Caco-2 (cell line): Measurements from ENCODE around the gene ADD1. TPM values are rescaled to one million over a fixed set of nuclear protein-coding genes. Genes with fewer than 3 reads are reported as not detected.

Experiments
- BruUV-seq: library from RNA; stranded (reverse); fragments of 400-500 nt; replicated peaks from 2 replicates; lab custom pipeline; 2021; lab: Mats Ljungman, UMichigan
- CTCF ChIA-PET: fragments of 300-600 bp; sonication (Branson Sonifier 250); formaldehyde crosslinking; loops from one replicate; lab custom pipeline; 2022; ENCODE audit warnings: antibody characterized with exemption; lab: Charles Lee
- POLR2A ChIA-PET: fragments of 300-600 bp; sonication (Branson Sonifier 250); formaldehyde crosslinking; loops from one replicate; lab custom pipeline; 2022; ENCODE audit warnings: antibody characterized with exemption; lab: Charles Lee
- DNase-seq, 2 experiments: peaks; one replicate each; pipeline versions ENCODE4 v3.0.0 to v3.0.0-alpha.2; 2020 to 2022
- H3K27me3 ChIP-seq: replicated peaks from 2 replicates; pipeline ENCODE4 v1.6.0; 2011; ENCODE audit warnings: low read length; ENCODE audit not compliant: control insufficient read depth, insufficient read depth
- H3K36me3 ChIP-seq: 2 replicates; pipeline ENCODE4 v1.5.1; 2011; ENCODE audit warnings: low read length; ENCODE audit not compliant: control insufficient read depth, insufficient read depth
- H3K4me1 ChIP-seq: fragments of 250-450 bp; sonication (Bioruptor Pico); 2 replicates; pipeline ENCODE4 v1.5.1; 2020; ENCODE audit warnings: mild to moderate bottlenecking
- H3K4me3 ChIP-seq: 2 replicates; pipeline ENCODE4 v1.5.1; 2011; ENCODE audit warnings: low read depth, mild to moderate bottlenecking, control low read depth, low read length
- H3K9me3 ChIP-seq: fragments of 250-450 bp; sonication (Bioruptor Pico); 2 replicates; pipeline ENCODE4 v1.5.1; 2020; ENCODE audit warnings: mild to moderate bottlenecking, moderate library complexity
- H3K27ac Mint-ChIP-seq: one replicate; pipeline ENCODE4 v1.8.0; 2022; ENCODE audit warnings: mixed read lengths; ENCODE audit not compliant: unreplicated experiment
- H3K27me3 Mint-ChIP-seq: one replicate; pipeline ENCODE4 v1.8.0; 2022; ENCODE audit warnings: mixed read lengths; ENCODE audit not compliant: insufficient read depth, unreplicated experiment
- H3K36me3 Mint-ChIP-seq: one replicate; pipeline ENCODE4 v1.8.0; 2022; ENCODE audit warnings: mild to moderate bottlenecking, mixed read lengths; ENCODE audit not compliant: insufficient read depth, unreplicated experiment
- H3K4me1 Mint-ChIP-seq: one replicate; pipeline ENCODE4 v1.8.0; 2022; ENCODE audit warnings: low read depth, mixed read lengths; ENCODE audit not compliant: unreplicated experiment
- H3K4me3 Mint-ChIP-seq: one replicate; pipeline ENCODE4 v1.8.0; 2022; ENCODE audit warnings: mild to moderate bottlenecking, moderate library complexity, mixed read lengths; ENCODE audit not compliant: unreplicated experiment
- H3K9me3 Mint-ChIP-seq: one replicate; pipeline ENCODE4 v1.8.0; 2022; ENCODE audit warnings: mixed read lengths; ENCODE audit not compliant: unreplicated experiment
- intact Hi-C: fragments of 100-400 bp; cut with micrococcal nuclease; formaldehyde crosslinking; loops from one replicate; pipeline ENCODE4 v1.10.0; 2022; ENCODE audit not compliant: unreplicated experiment
- total RNA-seq: library from RNA; stranded (reverse); gene quantifications from 2 replicates; pipeline ENCODE4 v1.2.3, GENCODE V29; 2022
- TF ChIP-seq, protein P1 (sequence below), 2 experiments: fragments of 200-600 bp in 1 of 2; IDR thresholded peaks; 1 replicate in 1 of 2; 2 replicates in 1 of 2; pipeline versions ENCODE4 v1.5.1 to v1.8.0; 2011 to 2022; ENCODE audit warnings: antibody characterized with exemption in 1 of 2, control low read depth in 1 of 2, inconsistent platforms in 1 of 2, low read depth in 1 of 2, low read length in 1 of 2, mild to moderate bottlenecking in 1 of 2, moderate library complexity in 1 of 2; ENCODE audit not compliant: insufficient read depth in 1 of 2, severe bottlenecking in 1 of 2, unreplicated experiment in 1 of 2

The ADD1 gene
- total RNA-seq, 1 experiment from 2014 or later = 242 TPM

DNA sequence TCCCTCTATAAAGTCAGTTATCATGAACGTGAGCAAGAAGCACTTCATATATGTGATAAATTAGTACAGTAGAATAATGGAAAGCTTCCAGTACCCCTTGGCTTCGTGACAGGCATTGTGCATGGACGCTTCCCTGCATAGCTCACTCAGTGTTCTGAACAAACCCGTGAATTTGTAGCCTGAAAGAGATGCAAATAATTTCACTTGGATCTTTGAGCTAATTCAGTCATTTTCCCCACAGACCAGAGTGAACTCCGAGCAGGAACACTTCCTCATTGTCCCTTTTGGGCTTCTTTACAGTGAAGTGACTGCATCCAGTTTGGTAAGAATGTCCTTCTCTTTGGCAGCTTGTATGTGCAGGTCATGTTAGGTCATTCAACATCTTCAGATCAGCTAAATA lies 50.1 kb downstream of the ADD1 start:
- Mint-ChIP-seq H3K27ac (no peak overlapping the region), H3K4me1 (peaks cover 3% of the 10 kb centered on the region), H3K27me3 (no peaks in the 10 kb centered on the region), H3K36me3 (peaks cover 75% of the 10 kb centered on the region), H3K4me3 (no peak overlapping the region), H3K9me3 (no peaks in the 10 kb centered on the region)
- H3K4me1 ChIP-seq = no peaks in the 10 kb centered on the region
- TF ChIP-seq, protein P1, sequence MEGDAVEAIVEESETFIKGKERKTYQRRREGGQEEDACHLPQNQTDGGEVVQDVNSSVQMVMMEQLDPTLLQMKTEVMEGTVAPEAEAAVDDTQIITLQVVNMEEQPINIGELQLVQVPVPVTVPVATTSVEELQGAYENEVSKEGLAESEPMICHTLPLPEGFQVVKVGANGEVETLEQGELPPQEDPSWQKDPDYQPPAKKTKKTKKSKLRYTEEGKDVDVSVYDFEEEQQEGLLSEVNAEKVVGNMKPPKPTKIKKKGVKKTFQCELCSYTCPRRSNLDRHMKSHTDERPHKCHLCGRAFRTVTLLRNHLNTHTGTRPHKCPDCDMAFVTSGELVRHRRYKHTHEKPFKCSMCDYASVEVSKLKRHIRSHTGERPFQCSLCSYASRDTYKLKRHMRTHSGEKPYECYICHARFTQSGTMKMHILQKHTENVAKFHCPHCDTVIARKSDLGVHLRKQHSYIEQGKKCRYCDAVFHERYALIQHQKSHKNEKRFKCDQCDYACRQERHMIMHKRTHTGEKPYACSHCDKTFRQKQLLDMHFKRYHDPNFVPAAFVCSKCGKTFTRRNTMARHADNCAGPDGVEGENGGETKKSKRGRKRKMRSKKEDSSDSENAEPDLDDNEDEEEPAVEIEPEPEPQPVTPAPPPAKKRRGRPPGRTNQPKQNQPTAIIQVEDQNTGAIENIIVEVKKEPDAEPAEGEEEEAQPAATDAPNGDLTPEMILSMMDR (IDR thresholded peaks at IDR 0.05; ENCODE audit: insufficient read depth in 1 of 2, low read depth in 1 of 2, low read length in 1 of 2, severe bottlenecking in 1 of 2, unreplicated experiment in 1 of 2) = no peak
- H3K9me3 ChIP-seq = no peaks in the 10 kb centered on the region
- intact Hi-C loops = no loop called here
- no peaks in the 10 kb centered on the region for H3K27me3 ChIP-seq
- BruUV-seq = no TSS peak
- DNase-seq = no peak
- ChIA-PET CTCF (no interaction called here), POLR2A (no interaction called here)
- peaks cover 1% of the 10 kb centered on the region; the same call in 1 of the 2 replicates for H3K36me3 ChIP-seq
- H3K4me3 ChIP-seq = no peak overlapping the region

DNA sequence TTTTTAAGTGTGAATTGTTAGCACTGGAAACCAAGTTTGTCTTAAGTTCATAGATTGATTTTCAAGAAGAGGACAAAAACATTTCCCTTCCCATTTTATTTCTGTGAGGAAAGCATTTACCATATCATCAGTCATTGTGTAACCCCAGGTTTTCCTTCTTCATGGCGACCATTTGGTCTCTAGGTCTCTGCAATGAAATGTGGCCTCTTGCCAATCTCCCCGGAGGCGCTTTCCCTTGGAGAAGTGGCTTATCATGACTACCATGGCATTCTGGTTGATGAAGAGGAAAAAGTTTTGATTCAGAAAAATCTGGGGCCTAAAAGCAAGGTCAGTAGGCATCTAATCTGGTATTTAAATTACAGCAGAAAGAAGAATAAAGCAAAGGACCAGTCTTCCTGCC lies 54.4 kb downstream of the ADD1 start:
- H3K4me1 ChIP-seq = no peaks in the 10 kb centered on the region
- ChIA-PET CTCF (no interaction called here), POLR2A (no interaction called here)
- H3K36me3 Mint-ChIP-seq = peaks cover 88% of the 10 kb centered on the region
- TF ChIP-seq, protein P1 (IDR thresholded peaks at IDR 0.05; ENCODE audit: insufficient read depth in 1 of 2, low read depth in 1 of 2, low read length in 1 of 2, severe bottlenecking in 1 of 2, unreplicated experiment in 1 of 2) = no peak
- no peaks in the 10 kb centered on the region for H3K9me3 Mint-ChIP-seq
- H3K4me3 Mint-ChIP-seq = no peak overlapping the region
- H3K27me3 ChIP-seq = no peaks in the 10 kb centered on the region
- H3K4me3 ChIP-seq = no peak overlapping the region
- peaks cover 1% of the 10 kb centered on the region; the same call in 1 of the 2 replicates for H3K36me3 ChIP-seq
- H3K9me3 ChIP-seq = no peaks in the 10 kb centered on the region
- H3K4me1 Mint-ChIP-seq = no peaks in the 10 kb centered on the region
- H3K27me3 Mint-ChIP-seq = no peaks in the 10 kb centered on the region
- BruUV-seq = no TSS peak
- no peak for DNase-seq
- no peak overlapping the region for H3K27ac Mint-ChIP-seq
- intact Hi-C loops = no loop called here

DNA sequence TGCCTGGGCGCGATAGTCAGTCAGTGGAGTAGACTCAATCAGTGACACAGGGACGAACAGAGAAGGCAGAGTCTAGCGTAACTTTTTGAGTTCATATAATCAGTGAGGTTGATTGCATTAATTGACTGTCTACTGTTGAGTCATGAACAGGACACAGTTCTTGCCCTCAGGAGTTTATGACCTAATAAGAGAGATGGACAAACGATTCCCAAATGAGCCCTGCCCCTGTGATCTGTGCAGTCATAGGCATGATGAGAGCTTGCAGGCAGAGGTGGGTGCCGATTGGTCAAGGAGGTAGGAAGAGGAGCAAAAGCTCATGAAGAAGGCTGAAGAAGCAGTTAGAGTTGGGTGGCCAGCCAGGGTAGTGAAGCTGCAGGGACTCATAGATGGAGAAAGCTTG lies 57.1 kb downstream of the ADD1 start:
- intact Hi-C loops = no loop called here

More for the DNA sequence above, 57.1 kb downstream of the ADD1 start:
- Mint-ChIP-seq H3K27ac (peak overlapping the region; percentile 15), H3K36me3 (peaks cover 87% of the 10 kb centered on the region), H3K27me3 (no peaks in the 10 kb centered on the region), H3K4me3 (no peak overlapping the region), H3K9me3 (no peaks in the 10 kb centered on the region), H3K4me1 (no peaks in the 10 kb centered on the region)
- BruUV-seq = no TSS peak
- Histone ChIP-seq H3K4me3 (no peak overlapping the region), H3K4me1 (no peaks in the 10 kb centered on the region), H3K9me3 (no peaks in the 10 kb centered on the region), H3K27me3 (no peaks in the 10 kb centered on the region), H3K36me3 (peaks cover 1% of the 10 kb centered on the region; the same call in 1 of the 2 replicates)
- no peak for DNase-seq
- ChIA-PET CTCF (no interaction called here), POLR2A (no interaction called here)
- TF ChIP-seq, protein P1 (IDR thresholded peaks at IDR 0.05; ENCODE audit: insufficient read depth in 1 of 2, low read depth in 1 of 2, low read length in 1 of 2, severe bottlenecking in 1 of 2, unreplicated experiment in 1 of 2) = no peak
